ENCODE data around the gene DENND1C. TPM values are rescaled to one million over a fixed set of nuclear protein-coding genes. Genes with fewer than 3 reads are reported as not detected.

DENND1C gene
- total RNA-seq, 1 donor from 2014 or later = not detected

GRCh38 chr19:6424195-6424938 is 57.2 kb downstream of the DENND1C start, which contains the start of gene KHSRP:
KHSRP (minus strand) TSS chr19:6424811; CDS start chr19:6424701, 110 bp downstream.
- no peak for DNase-seq

- DNase-seq = no peak
Measured at GRCh38 chr19:6423499-6424194, 57.9 kb downstream of the DENND1C start.

- no peak for DNase-seq
Measured at GRCh38 chr19:6421075-6422014, 60.2 kb downstream of the DENND1C start.

GRCh38 chr19:6418562-6418932 is 63.0 kb downstream of the DENND1C start:
- DNase-seq = no peak

GRCh38 chr19:6417713-6418561 is 63.6 kb downstream of the DENND1C start:
- DNase-seq = no peak

Small RNA genes within 50 kb of the gene (small RNA-seq; reads per million reads assigned to genes)
- gene AC010503.2 = not detected

Other genes with a start within 250 kb of the DENND1C start
- 8.6 TPM for gene MLLT1, start 201.8 kb downstream of the DENND1C start, total RNA-seq
- not detected for gene ACER1, start 148.2 kb downstream of the DENND1C start, total RNA-seq
- 28.2 TPM for gene CLPP, start 120.3 kb downstream of the DENND1C start, total RNA-seq
- gene ALKBH7, start 109.0 kb downstream of the DENND1C start, total RNA-seq = 21.2 TPM
- gene PSPN, start 105.9 kb downstream of the DENND1C start, total RNA-seq = 3.6 TPM
- 36.0 TPM for gene GTF2F1, start 88.6 kb downstream of the DENND1C start, total RNA-seq
- 73.6 TPM for gene KHSRP, start 57.0 kb downstream of the DENND1C start, total RNA-seq
- 1.6 TPM for gene SLC25A41, start 48.0 kb downstream of the DENND1C start, total RNA-seq
- gene SLC25A23, start 22.0 kb downstream of the DENND1C start, total RNA-seq = 42.6 TPM
- not detected for gene CRB3, start 17.5 kb downstream of the DENND1C start, total RNA-seq
- gene TUBB4A, start 20.5 kb upstream of the DENND1C start, total RNA-seq = 135 TPM
- gene TNFSF9, start 49.2 kb upstream of the DENND1C start, total RNA-seq = 2.2 TPM
- gene CD70, start 109.4 kb upstream of the DENND1C start, total RNA-seq = not detected
- not detected for gene TNFSF14, start 188.4 kb upstream of the DENND1C start, total RNA-seq
- 12.3 TPM for gene C3, start 238.9 kb upstream of the DENND1C start, total RNA-seq